ENCODE measurements around the gene PNPLA7. TPM values are rescaled to one million over a fixed set of nuclear protein-coding genes. Genes with fewer than 3 reads are reported as not detected.
A peak's percentile ranks its signal among the peaks of the same experiment; 100 is the strongest.

The PNPLA7 gene
- total and polyA plus RNA-seq, 2 of the 13 experiments (the other 11 are each of a cell fraction or from before 2014, with no cell fraction given) = 0.42 to 1.5 TPM

GRCh38 chr9:137423514-137424291, 126.5 kb downstream of the PNPLA7 start (continued):
- TF ChIP-seq PATZ1 (CRISPR knock-in tag; IDR thresholded peaks at IDR 0.05) (0 out of 2 replicates have a peak, but pooled peaks have one; percentile 22), SIX4 (CRISPR knock-in tag; IDR thresholded peaks at IDR 0.05) (no peak), ZNF644 (CRISPR knock-in tag; IDR thresholded peaks at IDR 0.05; ENCODE audit: low read depth) (no peak), ZSCAN21 (CRISPR knock-in tag; IDR thresholded peaks at IDR 0.05; ENCODE audit: borderline replicate concordance) (peak; percentile 31; the same call in 1 of the 2 replicates), POLR2A (IDR thresholded peaks at IDR 0.05; ENCODE audit: insufficient read depth in 1 of 2, low read depth in 2 of 2, low read length in 2 of 2) (no peak), CHCHD3 (CRISPR knock-in tag; IDR thresholded peaks at IDR 0.05) (no peak), KLF15 (CRISPR knock-in tag; IDR thresholded peaks at IDR 0.05; ENCODE audit: borderline replicate concordance) (0 out of 2 replicates have a peak, but pooled peaks have one; percentile 2), KLF6 (CRISPR knock-in tag; IDR thresholded peaks at IDR 0.05) (0 out of 2 replicates have a peak, but pooled peaks have one; percentile 9), ZNF136 (CRISPR knock-in tag; IDR thresholded peaks at IDR 0.05; ENCODE audit: low read depth) (no peak), MTA1 (CRISPR knock-in tag; IDR thresholded peaks at IDR 0.05; ENCODE audit: borderline replicate concordance) (peak; percentile 21; the same call in 1 of the 2 replicates), ZNF451 (CRISPR knock-in tag; IDR thresholded peaks at IDR 0.05) (peak; percentile 21; the same call in 1 of the 2 replicates)

Data from HepG2 (cell line).